DOHH2 (cell line): ENCODE data around the gene MRPL36.

Experiments used
- H3F3A ChIP-seq: fragments of 200-600 bp; sonication (generic), shearing (Covaris generic); 2 replicates; pipeline ENCODE4 v1.6.0; 2016; ENCODE audit warnings: antibody characterized with exemption, mild to moderate bottlenecking; ENCODE audit not compliant: control insufficient read depth, insufficient read depth
- H3K27ac ChIP-seq: fragments of 200-600 bp; sonication (generic); 2 replicates; pipeline ENCODE4 v1.5.1; 2014; ENCODE audit warnings: low read depth, mild to moderate bottlenecking, low read length, moderate library complexity
- H3K27me3 ChIP-seq: fragments of 200-600 bp; sonication (generic); 2 replicates; pipeline ENCODE4 v1.6.1; 2014; ENCODE audit warnings: mild to moderate bottlenecking, low read length, mixed read lengths; ENCODE audit not compliant: control insufficient read depth
- H3K36me3 ChIP-seq: fragments of 200-600 bp; sonication (generic); 2 replicates; pipeline ENCODE4 v1.6.1; 2014; ENCODE audit warnings: mild to moderate bottlenecking, low read length, moderate library complexity, mixed read lengths; ENCODE audit not compliant: control insufficient read depth
- H3K4me1 ChIP-seq: fragments of 200-600 bp; sonication (generic); 2 replicates; pipeline ENCODE4 v1.6.1; 2014; ENCODE audit warnings: mild to moderate bottlenecking, low read length, mixed read lengths; ENCODE audit not compliant: control insufficient read depth
- H3K4me2 ChIP-seq: fragments of 200-600 bp; sonication (generic); 2 replicates; pipeline ENCODE4 v1.6.0; 2014; ENCODE audit warnings: mild to moderate bottlenecking, low read length, moderate library complexity
- H3K4me3 ChIP-seq: fragments of 200-600 bp; sonication (generic); 2 replicates; pipeline ENCODE4 v1.5.1; 2014; ENCODE audit warnings: mild to moderate bottlenecking, low read length, mixed read lengths
- H3K79me2 ChIP-seq: fragments of 200-600 bp; sonication (generic); 2 replicates; pipeline ENCODE4 v1.6.1; 2014; ENCODE audit warnings: mild to moderate bottlenecking, low read length, mixed read lengths; ENCODE audit not compliant: control insufficient read depth
- H3K9me2 ChIP-seq: fragments of 200-600 bp; sonication (generic); replicated peaks from 2 replicates; pipeline ENCODE4 v1.6.1; 2014; ENCODE audit warnings: mild to moderate bottlenecking, low read length, mixed read lengths; ENCODE audit not compliant: control insufficient read depth
- H3K9me3 ChIP-seq: fragments of 200-600 bp; sonication (generic); 2 replicates; pipeline ENCODE4 v1.6.1; 2014; ENCODE audit warnings: antibody characterized with exemption, low read length, mixed read lengths; ENCODE audit not compliant: control insufficient read depth, insufficient read depth
- H4K20me1 ChIP-seq: fragments of 200-600 bp; sonication (generic); 2 replicates; pipeline ENCODE4 v1.6.0; 2014; ENCODE audit warnings: low read depth, mild to moderate bottlenecking, antibody characterized with exemption, low read length, moderate library complexity; ENCODE audit not compliant: control insufficient read depth, insufficient read depth
- CTCF ChIP-seq: fragments of 200-600 bp; sonication (generic); IDR thresholded peaks from one replicate; pipeline ENCODE4 v1.5.1; 2014; ENCODE audit warnings: antibody characterized with exemption, mild to moderate bottlenecking, low read depth, low read length; ENCODE audit not compliant: poor library complexity, severe bottlenecking
- EZH2phosphoT487 ChIP-seq: fragments of 200-600 bp; sonication (generic); IDR thresholded peaks from 2 replicates; pipeline ENCODE4 v1.6.1; 2017; ENCODE audit warnings: borderline replicate concordance, mild to moderate bottlenecking, antibody characterized with exemption, low read length, moderate library complexity, mixed read lengths

MRPL36 gene

DNA sequence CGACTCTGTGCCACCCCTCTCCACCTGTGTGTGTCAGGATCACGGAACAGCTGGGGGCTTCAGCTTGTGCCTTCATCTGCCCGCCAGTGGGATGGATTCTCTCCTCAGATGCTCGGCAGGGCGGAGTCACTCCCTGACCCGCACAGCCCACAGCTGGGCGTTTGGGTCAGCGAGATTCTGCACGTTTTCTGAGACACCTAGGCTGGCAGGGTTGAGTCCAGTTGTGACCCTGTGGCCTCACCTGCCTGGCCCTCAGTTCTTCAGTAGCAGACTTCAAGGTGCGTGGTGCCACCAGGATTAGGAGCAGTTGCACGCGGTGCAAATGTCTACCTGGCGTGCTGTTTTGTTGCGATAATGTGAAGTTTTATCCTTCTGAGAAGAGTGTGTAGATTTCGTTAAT, 6.6 kb upstream of the MRPL36 start:
- Histone ChIP-seq H3K36me3 (peaks cover 91% of the 10 kb centered on the region), H4K20me1 (no peaks in the 10 kb centered on the region), H3K4me3 (no peak overlapping the region), H3K27me3 (no peaks in the 10 kb centered on the region), H3K79me2 (peaks cover 99% of the 10 kb centered on the region), H3K27ac (no peak overlapping the region), H3F3A (peaks cover 2% of the 10 kb centered on the region; the same call in 1 of the 2 replicates), H3K4me1 (peaks cover 9% of the 10 kb centered on the region), H3K9me2 (no peaks in the 10 kb centered on the region), H3K9me3 (no peaks in the 10 kb centered on the region), H3K4me2 (no peak overlapping the region)
- TF ChIP-seq CTCF: no peak
- no peak for TF ChIP-seq EZH2phosphoT487

DNA sequence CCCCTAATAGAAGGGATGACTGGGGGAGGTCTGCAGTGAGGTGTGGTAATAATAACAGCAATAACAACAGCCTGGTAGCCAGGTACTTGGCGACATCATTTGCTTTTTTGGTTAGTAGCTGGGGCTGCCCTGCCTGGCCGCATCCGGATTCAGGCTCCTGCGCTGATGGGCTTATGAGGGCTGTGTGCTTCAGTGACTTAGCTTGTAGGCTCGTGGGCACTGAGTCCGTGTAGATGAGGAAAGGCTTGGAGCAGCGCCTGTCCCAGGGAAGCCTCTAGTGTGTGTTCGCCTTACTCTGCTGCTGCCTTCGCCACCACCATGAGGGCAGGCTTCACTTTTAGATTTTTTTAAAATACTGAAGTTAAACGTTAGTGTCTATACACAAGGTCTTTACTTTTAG, 6.1 kb upstream of the MRPL36 start:
- H3K4me1 ChIP-seq: peaks cover 9% of the 10 kb centered on the region
- H3K4me3 ChIP-seq: no peak overlapping the region
- no peaks in the 10 kb centered on the region for H3K9me2 ChIP-seq
- no peak overlapping the region for H3K27ac ChIP-seq
- peaks cover 5% of the 10 kb centered on the region for H3F3A ChIP-seq
- TF ChIP-seq CTCF: no peak
- no peak for TF ChIP-seq EZH2phosphoT487
- no peaks in the 10 kb centered on the region for H3K9me3 ChIP-seq
- H3K27me3 ChIP-seq: no peaks in the 10 kb centered on the region
- peaks cover 90% of the 10 kb centered on the region for H3K36me3 ChIP-seq
- no peak overlapping the region for H3K4me2 ChIP-seq
- H3K79me2 ChIP-seq: peaks cover 100% of the 10 kb centered on the region
- H4K20me1 ChIP-seq: no peaks in the 10 kb centered on the region

- TF ChIP-seq EZH2phosphoT487 (no peak), CTCF (no peak)
- Histone ChIP-seq H3K27ac (no peak overlapping the region), H4K20me1 (no peaks in the 10 kb centered on the region), H3F3A (peaks cover 8% of the 10 kb centered on the region), H3K27me3 (no peaks in the 10 kb centered on the region), H3K4me3 (no peak overlapping the region), H3K79me2 (peaks cover 100% of the 10 kb centered on the region), H3K9me3 (no peaks in the 10 kb centered on the region), H3K36me3 (peaks cover 88% of the 10 kb centered on the region), H3K9me2 (no peaks in the 10 kb centered on the region), H3K4me2 (no peak overlapping the region), H3K4me1 (peaks cover 9% of the 10 kb centered on the region)
Observed at GRCh38 chr5:1805326-1805725, 5.7 kb upstream of the MRPL36 start.

- Histone ChIP-seq H3K4me2 (no peak overlapping the region), H4K20me1 (no peaks in the 10 kb centered on the region), H3F3A (peaks cover 8% of the 10 kb centered on the region), H3K9me3 (no peaks in the 10 kb centered on the region), H3K79me2 (peaks cover 98% of the 10 kb centered on the region), H3K36me3 (peaks cover 81% of the 10 kb centered on the region), H3K4me3 (no peak overlapping the region), H3K27me3 (no peaks in the 10 kb centered on the region), H3K9me2 (no peaks in the 10 kb centered on the region), H3K4me1 (peaks cover 9% of the 10 kb centered on the region), H3K27ac (no peak overlapping the region)
- TF ChIP-seq CTCF (no peak), EZH2phosphoT487 (no peak)
Observed at GRCh38 chr5:1804001-1804690, 4.5 kb upstream of the MRPL36 start.
